MG63 (cell line): ENCODE measurements around the gene CD47. TPM values are rescaled to one million over a fixed set of nuclear protein-coding genes. Genes with fewer than 3 reads are reported as not detected.

Experiments used
- DNase-seq: peaks from one replicate; pipeline ENCODE4 v3.0.0-alpha.2; 2020
- H3K27me3 ChIP-seq: fragments of 250-450 bp; sonication (Bioruptor Pico); 2 replicates; pipeline ENCODE4 v1.5.1; 2020; ENCODE audit warnings: mild to moderate bottlenecking, moderate library complexity
- H3K36me3 ChIP-seq: fragments of 250-450 bp; sonication (Bioruptor Pico); 2 replicates; pipeline ENCODE4 v1.5.1; 2020; ENCODE audit warnings: mild to moderate bottlenecking, moderate library complexity
- H3K4me3 ChIP-seq: fragments of 250-450 bp; sonication (Bioruptor Pico); 2 replicates; pipeline ENCODE4 v1.5.1; 2020; ENCODE audit warnings: mild to moderate bottlenecking, moderate library complexity
- H3K9me3 ChIP-seq: fragments of 250-450 bp; sonication (Bioruptor Pico); 2 replicates; pipeline ENCODE4 v1.5.1; 2020; ENCODE audit warnings: mild to moderate bottlenecking, moderate library complexity
- total RNA-seq: library from RNA; depleted of rRNA; stranded (reverse); fragments of >200 nt; shearing (Covaris generic); gene quantifications from 2 replicates; pipeline ENCODE4 v1.2.3, GENCODE V29; 2014; ENCODE audit warnings: low replicate concordance

Gene CD47
- total RNA-seq, 1 experiment from 2014 or later, result 69.0 TPM

DNA sequence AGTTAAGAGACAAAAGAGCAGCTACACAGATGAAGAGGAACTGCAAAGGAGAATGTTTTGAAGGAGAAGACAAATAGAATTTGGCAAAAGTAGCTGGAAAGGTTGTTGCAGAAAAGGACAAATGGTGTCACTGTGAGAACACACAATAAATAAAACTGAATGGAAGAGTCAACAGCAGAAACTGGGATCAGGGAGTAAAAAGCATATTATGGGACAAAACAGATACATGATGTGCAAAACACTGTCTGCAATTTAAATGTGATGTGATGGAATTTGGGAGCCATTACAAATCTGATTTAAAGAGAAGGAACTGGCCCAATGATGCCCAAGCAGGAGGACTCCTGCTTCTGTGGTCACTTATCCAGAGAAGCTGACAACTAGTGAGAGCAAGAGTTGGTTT is 46.1 kb downstream of the CD47 start:
- peaks cover 6% of the 10 kb centered on the region for H3K36me3 ChIP-seq
- no peaks in the 10 kb centered on the region for H3K27me3 ChIP-seq
- DNase-seq, result no peak
- H3K4me3 ChIP-seq, result no peak overlapping the region
- no peaks in the 10 kb centered on the region for H3K9me3 ChIP-seq

DNA sequence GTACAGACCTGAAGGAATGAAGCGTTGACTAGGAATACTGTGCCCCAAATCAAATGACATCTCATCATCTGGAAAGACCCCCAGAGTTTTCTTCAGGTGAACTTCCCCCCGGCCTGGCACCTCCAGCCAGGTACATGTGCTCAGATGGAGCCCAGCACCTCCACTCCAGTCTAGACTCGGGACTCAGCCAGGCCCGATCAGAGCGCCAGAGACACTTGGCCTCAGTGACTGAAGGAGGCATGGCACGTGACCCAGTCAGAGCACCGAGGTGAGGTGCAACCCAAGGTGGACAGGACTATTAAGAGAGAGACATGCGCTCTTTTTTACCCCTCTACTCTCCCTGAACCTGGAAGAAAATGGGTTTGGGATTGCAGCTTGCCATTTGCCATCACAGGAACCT is 48.5 kb downstream of the CD47 start:
- DNase-seq, result no peak
- no peak overlapping the region for H3K4me3 ChIP-seq
- no peaks in the 10 kb centered on the region for H3K9me3 ChIP-seq
- H3K27me3 ChIP-seq, result no peaks in the 10 kb centered on the region
- H3K36me3 ChIP-seq, result peaks cover 6% of the 10 kb centered on the region

DNA sequence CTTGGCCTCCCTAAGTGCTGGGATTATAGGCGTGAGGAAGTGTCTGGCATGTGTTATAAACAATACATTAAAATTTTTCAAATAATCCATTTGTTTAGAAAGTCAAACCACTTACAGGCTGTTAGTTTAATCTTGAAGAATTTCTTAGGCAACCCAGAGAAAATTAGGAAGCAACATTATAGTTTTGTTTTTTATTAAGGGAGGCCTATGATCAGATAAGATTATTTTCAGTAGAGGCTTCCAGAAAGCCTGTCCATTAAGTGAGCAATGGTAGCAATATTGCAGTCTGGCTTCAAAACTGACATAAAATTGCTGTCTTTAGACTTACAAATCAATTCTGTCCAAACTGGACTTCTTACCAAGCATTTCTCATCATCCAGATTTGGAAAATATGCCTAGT is 49.6 kb downstream of the CD47 start:
- no peak overlapping the region for H3K4me3 ChIP-seq
- no peaks in the 10 kb centered on the region; the same call in none of the 2 replicates for H3K36me3 ChIP-seq
- no peaks in the 10 kb centered on the region for H3K27me3 ChIP-seq
- peak; percentile 17 for DNase-seq
- H3K9me3 ChIP-seq, result no peaks in the 10 kb centered on the region

DNA sequence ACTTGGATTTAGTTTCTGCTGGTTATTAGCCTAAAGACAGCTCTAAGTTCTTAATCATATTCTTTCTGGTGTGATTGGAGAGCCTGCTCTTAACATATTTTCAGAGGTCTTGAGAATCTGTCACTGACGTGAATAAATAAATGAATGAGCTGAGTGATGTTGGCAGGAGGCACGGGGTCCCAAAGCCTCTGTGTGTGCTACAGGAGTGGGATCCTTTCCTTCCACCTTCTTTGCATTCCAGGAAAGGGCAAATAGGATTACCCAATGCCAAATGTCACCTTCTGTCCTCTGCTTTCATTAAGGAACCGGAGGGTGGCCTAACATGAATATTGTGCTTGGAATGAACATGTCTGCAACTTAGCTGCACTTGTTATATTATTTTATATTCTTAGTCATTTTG is 53.1 kb downstream of the CD47 start:
- DNase-seq, result no peak
- no peaks in the 10 kb centered on the region for H3K9me3 ChIP-seq
- no peaks in the 10 kb centered on the region for H3K27me3 ChIP-seq
- no peak overlapping the region for H3K4me3 ChIP-seq
- H3K36me3 ChIP-seq, result no peaks in the 10 kb centered on the region; the same call in 1 of the 2 replicates

DNA sequence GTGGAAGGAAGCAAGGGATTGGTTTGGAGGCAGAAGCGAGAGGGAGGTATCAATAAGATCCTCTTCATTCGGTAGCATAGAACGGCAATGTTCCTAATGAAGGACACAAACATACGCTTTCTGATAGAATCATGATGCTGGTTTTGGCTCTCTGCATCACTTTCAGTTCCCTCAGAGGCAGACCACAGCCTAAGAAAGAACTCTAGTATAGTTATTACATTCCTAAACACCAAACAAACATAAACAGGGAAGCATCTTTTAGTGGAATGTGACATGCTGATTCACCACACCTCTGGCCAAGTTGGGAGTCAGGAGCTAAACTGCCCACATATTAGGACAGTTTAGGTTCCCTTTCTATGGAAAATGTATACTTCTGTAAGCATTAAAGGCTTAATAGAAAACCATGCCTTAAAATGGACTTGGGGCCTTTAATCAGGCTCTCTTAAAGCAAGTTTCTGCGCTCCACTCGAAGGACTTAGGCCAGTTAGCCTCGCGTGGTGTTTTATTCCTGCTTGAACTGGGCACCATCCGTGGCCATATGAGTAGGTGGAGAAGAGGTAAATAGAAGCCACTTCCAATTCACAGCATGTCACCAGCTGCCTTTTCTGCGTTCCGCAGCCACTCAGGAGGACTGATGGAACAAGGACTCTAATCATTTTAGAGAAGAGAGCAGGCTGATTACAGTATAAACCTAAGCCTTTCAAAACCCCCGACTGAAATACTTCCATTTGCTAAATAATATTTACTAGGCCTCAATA is 53.7 kb downstream of the CD47 start:
- Histone ChIP-seq H3K27me3 (no peaks in the 10 kb centered on the region), H3K9me3 (no peaks in the 10 kb centered on the region), H3K36me3 (no peaks in the 10 kb centered on the region; the same call in 1 of the 2 replicates), H3K4me3 (no peak overlapping the region)
- DNase-seq, result peak; percentile 75

DNA sequence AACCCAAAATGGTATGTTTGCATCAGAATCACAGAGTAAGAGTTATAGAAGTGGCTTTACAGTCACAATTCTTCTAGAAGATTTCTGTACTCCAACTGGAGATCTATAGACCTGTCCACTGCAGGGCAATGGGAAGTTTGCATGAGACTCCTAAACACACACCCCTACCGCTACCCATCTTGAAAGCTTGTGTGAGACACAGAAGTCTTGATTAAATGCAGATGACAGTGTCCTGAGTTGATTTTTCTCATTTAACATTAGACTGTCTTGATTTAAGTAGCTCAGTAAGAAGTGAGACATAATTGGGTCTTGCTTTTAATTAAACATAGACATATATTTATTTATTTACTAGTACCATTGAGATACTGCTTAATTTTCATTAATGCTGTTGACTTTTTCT is 54.4 kb downstream of the CD47 start:
- no peaks in the 10 kb centered on the region; the same call in 1 of the 2 replicates for H3K36me3 ChIP-seq
- no peak for DNase-seq
- no peak overlapping the region for H3K4me3 ChIP-seq
- H3K27me3 ChIP-seq, result no peaks in the 10 kb centered on the region
- H3K9me3 ChIP-seq, result no peaks in the 10 kb centered on the region

DNA sequence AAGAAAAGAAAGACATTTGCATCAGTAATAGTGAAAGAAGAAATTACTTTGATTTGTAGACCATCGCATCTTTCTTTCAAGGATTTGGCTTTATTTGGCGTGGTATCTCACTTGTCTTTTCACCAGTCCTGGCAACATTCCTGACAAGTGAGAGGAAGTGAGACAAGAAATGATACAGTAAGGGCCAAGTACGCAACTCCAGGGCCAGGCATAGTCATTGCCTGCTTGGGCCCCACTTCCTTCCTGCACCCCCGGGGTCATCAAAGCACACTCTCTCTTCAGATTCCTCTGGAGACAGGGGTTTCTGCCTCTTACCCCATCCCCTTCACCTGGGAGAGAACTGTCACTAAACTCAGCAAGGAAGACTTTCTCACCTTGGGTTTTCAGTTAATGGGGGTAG is 55.1 kb downstream of the CD47 start:
- no peaks in the 10 kb centered on the region for H3K27me3 ChIP-seq
- no peaks in the 10 kb centered on the region; the same call in 1 of the 2 replicates for H3K36me3 ChIP-seq
- no peaks in the 10 kb centered on the region for H3K9me3 ChIP-seq
- no peak overlapping the region for H3K4me3 ChIP-seq
- peak; percentile 16 for DNase-seq

DNA sequence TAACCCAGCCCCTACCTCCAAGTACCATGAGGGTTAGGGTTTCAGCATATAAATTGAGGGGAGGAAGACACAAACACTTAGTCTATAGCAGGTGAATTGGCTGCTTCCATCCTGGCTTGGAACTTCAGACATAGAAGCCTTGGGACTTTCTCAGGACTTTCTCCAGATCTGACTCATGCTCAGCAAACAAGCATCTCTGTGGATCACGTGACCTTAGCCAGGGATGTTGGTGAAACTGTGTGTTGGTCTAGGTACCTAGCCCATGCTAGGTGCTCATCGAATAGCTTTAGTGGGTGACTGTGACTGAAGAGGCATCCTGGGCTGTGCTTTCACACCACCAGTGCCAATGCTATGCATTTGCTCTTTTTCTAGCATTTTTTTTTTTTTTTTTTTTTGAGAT is 58.9 kb downstream of the CD47 start:
- Histone ChIP-seq H3K27me3 (no peaks in the 10 kb centered on the region), H3K9me3 (no peaks in the 10 kb centered on the region), H3K36me3 (no peaks in the 10 kb centered on the region), H3K4me3 (no peak overlapping the region)
- no peak for DNase-seq

DNA sequence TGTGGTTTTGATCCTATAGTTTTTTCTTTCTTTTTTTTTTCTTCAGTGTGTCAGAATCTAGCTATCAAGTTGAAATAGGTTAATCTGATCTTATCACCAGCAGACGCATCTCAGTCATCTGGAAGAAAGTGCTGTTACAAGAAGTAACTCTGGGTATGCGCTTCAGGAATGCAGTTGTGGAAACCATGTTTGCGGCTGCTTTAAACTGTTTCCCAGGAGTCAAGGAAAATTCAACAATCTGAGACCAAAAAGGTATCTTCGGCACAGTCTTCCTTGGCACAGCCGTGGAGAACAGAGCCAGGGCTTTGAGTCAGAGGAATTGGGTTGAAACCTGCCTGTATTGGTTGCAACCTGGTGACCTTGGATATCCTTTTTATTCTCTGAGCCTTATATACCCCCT is 59.9 kb downstream of the CD47 start:
- Histone ChIP-seq H3K4me3 (no peak overlapping the region), H3K36me3 (no peaks in the 10 kb centered on the region), H3K27me3 (no peaks in the 10 kb centered on the region), H3K9me3 (no peaks in the 10 kb centered on the region)
- no peak for DNase-seq

DNA sequence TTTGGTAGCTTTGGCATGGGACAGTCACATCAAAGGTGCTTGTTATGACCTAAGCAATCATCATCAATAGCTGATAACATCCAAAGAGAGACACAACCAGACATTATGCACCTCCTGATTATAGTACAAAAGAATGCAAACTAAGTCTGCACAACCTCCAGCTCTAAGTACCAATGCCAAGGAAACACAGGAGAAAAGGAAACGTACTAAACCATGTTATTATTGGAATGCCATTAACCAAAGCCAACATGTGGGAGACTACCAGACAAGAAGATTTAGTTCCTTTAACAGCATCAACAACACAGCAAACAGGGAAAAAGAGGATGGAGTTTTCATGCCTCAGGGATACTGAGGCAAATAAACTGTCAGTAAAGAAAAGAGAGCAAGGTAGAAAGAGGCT is 61.4 kb downstream of the CD47 start:
- no peaks in the 10 kb centered on the region for H3K36me3 ChIP-seq
- no peak for DNase-seq
- no peak overlapping the region for H3K4me3 ChIP-seq
- no peaks in the 10 kb centered on the region for H3K27me3 ChIP-seq
- H3K9me3 ChIP-seq, result no peaks in the 10 kb centered on the region

DNA sequence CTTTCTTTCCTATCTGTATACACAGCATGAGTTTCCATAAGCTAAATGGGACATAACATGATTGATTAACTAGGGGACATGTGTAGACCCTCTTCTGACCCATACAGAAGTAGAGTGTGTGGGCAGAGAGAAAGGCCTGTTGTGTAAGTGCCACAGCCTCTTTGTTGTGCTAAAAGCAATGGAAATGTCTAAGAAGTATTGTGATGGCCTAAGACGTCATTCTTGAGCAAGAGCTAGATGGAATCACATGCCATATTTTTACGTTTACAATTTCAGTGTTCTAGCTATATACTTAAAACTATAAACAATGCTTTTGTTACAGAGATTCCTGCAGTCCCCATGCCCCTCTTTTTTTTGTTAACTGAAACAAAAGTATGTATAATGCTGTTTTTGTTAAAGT is 61.9 kb downstream of the CD47 start:
- H3K36me3 ChIP-seq, result no peaks in the 10 kb centered on the region
- H3K4me3 ChIP-seq, result no peak overlapping the region
- H3K9me3 ChIP-seq, result no peaks in the 10 kb centered on the region
- H3K27me3 ChIP-seq, result no peaks in the 10 kb centered on the region
- no peak for DNase-seq

DNA sequence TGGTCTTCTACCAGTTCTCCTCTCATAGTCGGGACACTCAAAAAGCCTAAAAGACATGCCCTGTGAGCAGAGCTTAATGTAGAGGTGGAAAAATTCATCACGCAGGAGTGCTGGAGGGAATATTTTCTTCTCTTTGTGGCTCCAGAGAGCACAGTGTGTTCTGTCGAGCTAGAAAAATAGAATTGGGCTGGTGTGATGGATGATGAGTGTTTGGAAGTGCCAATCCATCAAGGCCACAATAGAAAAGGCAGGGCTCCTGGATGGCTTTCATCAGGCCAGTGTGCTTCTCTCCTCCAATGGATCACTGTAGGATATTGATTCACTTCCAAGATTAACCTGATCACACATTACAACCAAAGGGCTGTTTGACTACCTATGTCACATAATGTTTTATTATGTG is 65.7 kb downstream of the CD47 start:
- H3K27me3 ChIP-seq, result no peaks in the 10 kb centered on the region
- H3K36me3 ChIP-seq, result no peaks in the 10 kb centered on the region
- no peak for DNase-seq
- H3K9me3 ChIP-seq, result no peaks in the 10 kb centered on the region
- H3K4me3 ChIP-seq, result no peak overlapping the region

DNA sequence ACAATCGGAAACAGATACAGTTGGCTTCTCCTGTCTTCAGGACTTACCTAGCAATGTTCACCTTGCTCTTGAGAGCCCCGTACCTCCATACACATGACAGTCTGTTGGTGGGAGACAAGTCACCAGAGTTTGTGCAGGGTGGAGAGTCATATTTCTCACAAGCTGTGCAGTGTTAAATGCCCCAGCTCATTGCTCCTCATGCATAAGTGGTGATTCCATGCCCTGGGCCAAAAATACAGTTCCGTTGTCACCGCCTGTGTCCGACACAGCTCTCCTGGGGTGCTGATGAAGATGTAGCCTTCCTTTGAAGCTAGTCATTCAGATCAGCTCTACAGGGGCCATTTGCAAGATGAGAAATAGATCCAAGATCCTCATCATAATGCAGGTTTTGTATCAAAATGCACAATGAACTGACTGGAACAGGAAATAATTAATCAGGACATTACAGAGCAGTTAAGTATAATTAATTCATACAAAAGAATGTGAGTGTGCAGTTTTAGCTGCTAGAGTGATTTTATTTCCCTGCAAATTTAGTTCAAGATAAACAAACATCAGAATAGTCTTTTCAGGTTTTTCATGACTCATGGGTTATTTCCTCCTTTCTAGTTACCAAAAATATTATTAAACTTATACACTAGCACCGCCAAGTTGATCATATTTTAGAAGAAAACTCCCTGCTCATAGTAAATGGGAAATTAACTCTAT is 66.5 kb downstream of the CD47 start:
- no peaks in the 10 kb centered on the region for H3K9me3 ChIP-seq
- no peak overlapping the region for H3K4me3 ChIP-seq
- DNase-seq, result no peak
- H3K27me3 ChIP-seq, result no peaks in the 10 kb centered on the region
- no peaks in the 10 kb centered on the region for H3K36me3 ChIP-seq

DNA sequence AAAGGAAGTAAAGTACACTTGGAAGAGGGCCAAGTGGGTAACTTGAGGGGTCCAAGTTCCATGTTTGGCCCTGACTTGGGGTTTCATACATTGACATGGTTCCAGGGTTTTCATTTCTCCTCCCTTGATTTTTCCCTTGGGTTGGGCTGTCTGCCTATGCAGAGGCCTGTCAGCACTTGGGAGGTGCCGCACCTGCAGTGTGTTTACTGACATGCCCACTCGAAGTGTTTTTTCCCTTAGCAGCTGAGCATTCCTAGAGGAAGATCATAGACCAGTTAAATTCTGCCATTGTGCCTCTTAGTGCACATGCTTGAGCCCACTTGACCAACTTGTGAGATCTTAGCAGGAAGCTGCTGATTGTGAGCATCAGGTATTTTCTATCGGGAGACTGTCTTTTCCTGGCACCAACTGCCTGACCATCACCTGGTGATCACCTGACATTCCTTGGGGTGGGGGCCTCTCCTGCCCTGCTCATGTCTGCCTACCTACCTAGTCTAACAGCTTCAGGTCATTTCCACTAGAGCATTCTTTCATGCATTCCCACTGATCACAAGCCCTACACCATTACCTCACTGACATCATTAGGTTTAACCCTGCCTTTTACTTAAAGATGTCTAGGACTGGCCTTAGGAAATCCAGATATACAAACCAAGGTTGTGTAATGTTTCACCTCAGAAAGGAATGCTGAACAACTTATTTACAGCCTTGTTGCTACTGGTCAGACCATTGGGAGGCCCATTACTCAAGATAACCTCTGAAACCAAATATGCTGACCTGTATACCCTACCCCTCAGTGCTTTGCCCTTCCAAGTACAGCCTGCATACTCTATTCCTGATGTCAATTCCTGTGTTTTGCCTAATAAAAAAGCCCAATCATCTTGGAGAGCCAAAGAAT is 68.3 kb downstream of the CD47 start:
- Histone ChIP-seq H3K36me3 (no peaks in the 10 kb centered on the region), H3K27me3 (no peaks in the 10 kb centered on the region), H3K4me3 (no peak overlapping the region), H3K9me3 (no peaks in the 10 kb centered on the region)
- no peak for DNase-seq

DNA sequence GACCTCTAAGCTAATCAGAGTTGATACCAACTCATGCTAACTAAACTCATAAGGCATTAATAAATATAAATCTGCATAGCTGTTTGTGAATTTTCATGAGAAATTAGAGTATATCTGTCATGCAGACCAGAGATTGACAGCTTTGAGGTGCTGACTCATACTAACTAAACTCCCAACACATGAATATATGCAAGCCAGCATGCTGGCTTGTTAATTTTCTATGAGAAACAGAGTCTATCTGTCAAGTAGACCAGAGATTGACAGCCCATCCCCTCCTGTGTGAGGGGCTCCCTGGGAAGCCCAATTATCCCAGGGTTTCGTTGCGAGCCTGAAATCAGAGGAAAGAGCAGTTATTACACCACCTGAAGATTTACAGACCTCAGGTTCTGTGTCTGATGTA is 69.3 kb downstream of the CD47 start:
- Histone ChIP-seq H3K4me3 (no peak overlapping the region), H3K27me3 (no peaks in the 10 kb centered on the region), H3K36me3 (no peaks in the 10 kb centered on the region), H3K9me3 (no peaks in the 10 kb centered on the region)
- DNase-seq, result no peak

DNA sequence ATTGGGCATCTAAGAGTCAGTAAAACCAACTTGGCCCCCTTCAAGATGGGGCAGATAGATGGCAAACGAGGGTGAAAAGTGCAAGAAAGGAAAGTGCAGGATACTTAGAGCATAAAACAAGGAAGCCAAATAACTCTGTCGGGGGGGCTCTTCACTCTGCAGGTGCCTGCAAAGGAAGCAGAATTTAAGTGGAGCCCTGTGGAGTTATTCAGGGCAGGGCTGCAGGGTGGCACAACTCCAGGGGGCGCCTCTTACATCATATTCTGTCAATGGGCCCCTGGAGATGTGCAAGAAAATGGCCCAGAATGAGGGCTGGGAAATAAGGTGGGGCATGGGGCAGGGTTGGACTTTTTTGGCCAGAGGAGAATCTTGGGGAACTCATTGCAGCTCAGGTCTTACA is 69.7 kb downstream of the CD47 start:
- DNase-seq, result no peak
- H3K27me3 ChIP-seq, result no peaks in the 10 kb centered on the region
- no peaks in the 10 kb centered on the region for H3K9me3 ChIP-seq
- no peaks in the 10 kb centered on the region for H3K36me3 ChIP-seq
- no peak overlapping the region for H3K4me3 ChIP-seq

DNA sequence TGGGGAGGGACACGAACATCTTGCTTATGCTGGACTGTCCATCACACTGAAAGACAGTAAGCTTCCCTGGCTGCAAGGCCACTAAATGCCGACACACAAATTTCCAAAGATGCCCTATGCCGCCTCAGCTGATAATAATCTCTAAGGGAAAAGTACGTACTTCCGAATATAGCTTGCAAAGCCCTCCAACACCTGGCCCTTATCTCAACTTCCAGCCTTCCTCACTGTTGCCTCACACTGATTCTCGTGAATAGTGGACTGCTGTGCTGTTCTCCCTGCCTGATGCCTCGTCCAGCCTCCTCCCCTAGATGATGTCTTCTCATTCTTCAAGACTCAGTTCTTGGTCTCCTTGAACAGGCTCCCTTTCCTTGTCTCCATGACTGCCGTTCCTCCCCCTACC is 72.3 kb downstream of the CD47 start:
- H3K4me3 ChIP-seq, result no peak overlapping the region
- H3K9me3 ChIP-seq, result no peaks in the 10 kb centered on the region
- DNase-seq, result no peak

More for the DNA sequence above, 72.3 kb downstream of the CD47 start:
- Histone ChIP-seq H3K27me3 (no peaks in the 10 kb centered on the region), H3K36me3 (no peaks in the 10 kb centered on the region)
